GM12878 (cell line): ENCODE results near the gene MOGAT3. TPM values are rescaled to one million over a fixed set of nuclear protein-coding genes. Genes with fewer than 3 reads are reported as not detected.

Experiments used
- ATAC-seq: fragments of 200-7000 bp; cut with Tn5 transposase; 3 replicates; pipeline ENCODE4 v1.9.1; 2020; ENCODE audit warnings: mild to moderate bottlenecking, moderate library complexity
- BruUV-seq: library from RNA; stranded (reverse); fragments of 400-500 nt; replicated peaks from 2 replicates; lab custom pipeline; 2021; lab: Mats Ljungman, UMichigan
- CTCF ChIA-PET: fragments of 300-600 bp; sonication (Branson Sonifier 250); formaldehyde crosslinking; extraction: SDS; loops from one replicate; lab custom pipeline; 2021; ENCODE audit warnings: inconsistent platforms; lab: Yijun Ruan, JAX
- POLR2A ChIA-PET: fragments of 350-600 bp; formaldehyde crosslinking; extraction: SDS; loops from one replicate; lab custom pipeline; 2021; ENCODE audit warnings: inconsistent platforms; lab: Charles Lee
- RAD21 ChIA-PET: fragments of 300-600 bp; sonication (Branson Sonifier 250); formaldehyde crosslinking; loops from one replicate; lab custom pipeline; 2023; ENCODE audit warnings: antibody characterized with exemption; ENCODE audit not compliant: unreplicated experiment; lab: Charles Lee
- SMC1A ChIA-PET: fragments of 300-600 bp; sonication (Branson Sonifier 250); formaldehyde crosslinking; loops from one replicate; lab custom pipeline; 2023; ENCODE audit not compliant: unreplicated experiment, uncharacterized antibody; lab: Charles Lee
- DNase-seq: peaks from one replicate; pipeline ENCODE4 v3.0.0-alpha.2; 2011; ENCODE audit warnings: low read depth, low spot score
- FAIRE-seq: peaks from 3 replicates; lab custom pipeline; 2011; peaks lifted over from hg19 to GRCh38; lab: Jason Lieb, UNC
- H2AFZ ChIP-seq: 2 replicates; pipeline ENCODE4 v1.6.0; 2011; ENCODE audit warnings: low read depth, low read length, control low read depth; ENCODE audit not compliant: control insufficient read depth
- H3K27ac ChIP-seq: 2 replicates; pipeline ENCODE4 v1.5.1; 2011; ENCODE audit warnings: control low read depth; ENCODE audit not compliant: control insufficient read depth, insufficient read depth
- H3K27me3 ChIP-seq, 2 experiments: replicated peaks in 1 of 2; 2 replicates each; pipeline versions ENCODE4 v1.6.0 to v1.6.1; 2011; ENCODE audit warnings: low read length in 1 of 2; ENCODE audit not compliant: control insufficient read depth in 2 of 2, insufficient read depth in 2 of 2
- H3K36me3 ChIP-seq, 2 experiments: 2 replicates each; pipeline ENCODE4 v1.5.1; 2011; ENCODE audit warnings: low read length in 1 of 2; ENCODE audit not compliant: control insufficient read depth in 2 of 2, insufficient read depth in 2 of 2
- H3K4me1 ChIP-seq: 2 replicates; pipeline ENCODE4 v1.6.1; 2011; ENCODE audit warnings: mild to moderate bottlenecking, low read length, moderate library complexity, mixed read lengths; ENCODE audit not compliant: control insufficient read depth, insufficient read depth
- H3K4me2 ChIP-seq: 2 replicates; pipeline ENCODE4 v1.6.0; 2011; ENCODE audit warnings: control low read depth; ENCODE audit not compliant: control insufficient read depth, insufficient read depth
- H3K4me3 ChIP-seq: fragments of 200-600 bp; sonication (generic); 2 replicates; pipeline ENCODE4 v1.5.1; 2016
- H3K79me2 ChIP-seq: 2 replicates; pipeline ENCODE4 v1.6.0; 2011; ENCODE audit warnings: low read length; ENCODE audit not compliant: control insufficient read depth, insufficient read depth
- H3K9ac ChIP-seq: 2 replicates; pipeline ENCODE4 v1.8.0; 2011; ENCODE audit warnings: low read length, control low read depth, mixed read lengths; ENCODE audit not compliant: control insufficient read depth, insufficient read depth
- H3K9me3 ChIP-seq: replicated peaks from 3 replicates; pipeline ENCODE4 v1.5.1; 2011; ENCODE audit warnings: mild to moderate bottlenecking, low read length; ENCODE audit not compliant: control insufficient read depth, insufficient read depth
- H4K20me1 ChIP-seq: 2 replicates; pipeline ENCODE4 v1.6.0; 2011; ENCODE audit not compliant: control insufficient read depth, insufficient read depth
- BMI1 ChIP-seq: fragments of 450-650 bp; IDR thresholded peaks from 2 replicates; pipeline ENCODE4 v1.6.1; 2016; ENCODE audit warnings: mild to moderate bottlenecking, moderate library complexity, borderline replicate concordance
- CBFB ChIP-seq: IDR thresholded peaks from 2 replicates; pipeline ENCODE4 v1.6.1; 2016; ENCODE audit warnings: antibody characterized with exemption, low read depth
- EED ChIP-seq: sonication (generic); IDR thresholded peaks from 2 replicates; pipeline ENCODE4 v1.6.1; 2016; ENCODE audit warnings: antibody characterized with exemption, low read depth
- ELK1 ChIP-seq: IDR thresholded peaks from 2 replicates; pipeline ENCODE4 v1.6.1; 2012; ENCODE audit warnings: low read depth, low read length, improper control_type of control experiment
- FOS ChIP-seq: IDR thresholded peaks from 3 replicates; pipeline ENCODE4 v1.6.1; 2011; ENCODE audit warnings: borderline replicate concordance; ENCODE audit not compliant: insufficient read length; ENCODE audit errors: extremely low read depth
- HDAC2 ChIP-seq: fragments of 200-600 bp; sonication (generic); IDR thresholded peaks from 2 replicates; pipeline ENCODE4 v1.6.1; 2017
- JUNB ChIP-seq: IDR thresholded peaks from 2 replicates; pipeline ENCODE4 v1.6.1; 2016; ENCODE audit warnings: antibody characterized with exemption, mild to moderate bottlenecking
- KDM1A ChIP-seq: fragments of 200-600 bp; sonication (generic); IDR thresholded peaks from 2 replicates; pipeline ENCODE4 v1.6.1; 2016; ENCODE audit warnings: borderline replicate concordance
- KLF5 ChIP-seq: fragments of 450-650 bp; IDR thresholded peaks from 2 replicates; pipeline ENCODE4 v1.6.1; 2014; ENCODE audit warnings: mild to moderate bottlenecking; ENCODE audit not compliant: partially characterized antibody
- MYC ChIP-seq: IDR thresholded peaks from 2 replicates; pipeline ENCODE4 v1.6.1; 2011; ENCODE audit warnings: mild to moderate bottlenecking, low read length, moderate library complexity, inconsistent platforms; ENCODE audit not compliant: insufficient read depth, insufficient replicate concordance, insufficient read length, severe bottlenecking
- NBN ChIP-seq: fragments of 450-650 bp; IDR thresholded peaks from 2 replicates; pipeline ENCODE4 v1.6.1; 2016
- NR2F1 ChIP-seq: fragments of 450-650 bp; conservative IDR thresholded peaks from 2 replicates; pipeline ENCODE4 v1.6.1; 2017; ENCODE audit warnings: mild to moderate bottlenecking
- PML ChIP-seq: IDR thresholded peaks from 2 replicates; pipeline ENCODE4 v1.6.1; 2012; ENCODE audit warnings: low read length, inconsistent platforms
- SKIL ChIP-seq: fragments of 450-650 bp; IDR thresholded peaks from 2 replicates; pipeline ENCODE4 v1.6.1; 2017; ENCODE audit warnings: mild to moderate bottlenecking, low read depth, inconsistent platforms; ENCODE audit not compliant: poor library complexity, severe bottlenecking
- SMAD5 ChIP-seq: IDR thresholded peaks from 2 replicates; pipeline ENCODE4 v1.6.1; 2016; ENCODE audit warnings: antibody characterized with exemption, low read depth
- SMC3 ChIP-seq: IDR thresholded peaks from 2 replicates; pipeline ENCODE4 v1.6.1; 2011; ENCODE audit warnings: low read length, improper control_type of control experiment, borderline replicate concordance
- TAF1 ChIP-seq: IDR thresholded peaks from 2 replicates; pipeline ENCODE4 v1.6.1; 2011; ENCODE audit warnings: mild to moderate bottlenecking, low read depth, low read length, borderline replicate concordance
- TCF12 ChIP-seq: IDR thresholded peaks from 2 replicates; pipeline ENCODE4 v1.6.1; 2011; ENCODE audit warnings: low read depth, mild to moderate bottlenecking, low read length
- TCF7 ChIP-seq: IDR thresholded peaks from 2 replicates; pipeline ENCODE4 v1.6.1; 2014; ENCODE audit warnings: antibody characterized with exemption, borderline replicate concordance
- ZNF217 ChIP-seq: fragments of 450-650 bp; IDR thresholded peaks from 2 replicates; pipeline ENCODE4 v1.6.1; 2017; ENCODE audit warnings: antibody characterized with exemption, mild to moderate bottlenecking
- WGBS: methylation state at CpG from one replicate; pipeline ENCODE4 v1.1.6; 2016; ENCODE audit warnings: low lambda C conversion rate; ENCODE audit not compliant: insufficient replicate concordance, insufficient coverage; ENCODE audit errors: missing lambda C conversion rate; 5-methylcytosine and 5-hydroxymethylcytosine counted together
- in situ Hi-C: fragments of 300-500 bp; cut with MboI; formaldehyde crosslinking; loops from 9 replicates; pipeline ENCODE4 v1.14.3; 2018; ENCODE audit warnings: mixed read lengths
- intact Hi-C: fragments of 100-400 bp; cut with micrococcal nuclease; formaldehyde crosslinking; loops from one replicate; pipeline ENCODE4 v1.14.2; 2022; ENCODE audit not compliant: unreplicated experiment
- polyA plus RNA-seq, 11 experiments: library from polyadenylated mRNA; depleted of rRNA in 4 of 11; unstranded in 6 of 11; stranded (reverse) in 5 of 11; fragments of >200 nt; fragmentation: Nextera tagmentation in 4 of 11; fragmentation: Illumina TruSeq in 1 of 11; extraction: Ambion mirVana in 4 of 11; extraction: Trizol in 1 of 11; gene quantifications; 1 replicate in 1 of 11; 2 replicates in 10 of 11; pipeline versions ENCODE4 v1.2.1 to v1.2.3, GENCODE V29; 2011 to 2016; ENCODE audit warnings: inconsistent platforms in 2 of 11, missing spikeins in 2 of 11, low read depth in 1 of 11
- total RNA-seq, 4 experiments: library from RNA; depleted of rRNA in 3 of 4; stranded (reverse); fragments of >200 nt in 3 of 4; fragmentation: Illumina TruSeq in 1 of 4; extraction: Trizol in 1 of 4; gene quantifications; 2 replicates each; pipeline versions ENCODE4 v1.2.1 to v1.2.3, GENCODE V29; 2013 to 2021

The MOGAT3 gene
- total and polyA plus RNA-seq, 10 of the 15 experiments (the other 5 are each of a cell fraction or from before 2014, with no cell fraction given) = 0.11 TPM; not detected in 9

GRCh38 chr7:101245147-101245668, 44.4 kb upstream of the MOGAT3 start (continued):
- TF ChIP-seq NBN (no peak), BMI1 (no peak), ZNF217 (peak; percentile 45; the same call in 1 of the 2 replicates), KLF5 (peak; percentile 8)

- Histone ChIP-seq H3K9me3 (no peaks in the 10 kb centered on the region), H3K9ac (peak within 1 kb of the TSS; percentile 88), H3K4me2 (peak within 1 kb of the TSS; percentile 97), H3K4me3 (peak within 1 kb of the TSS; percentile 84), H3K27ac (peak within 1 kb of the TSS; percentile 89), H2AFZ (peak within 1 kb of the TSS; percentile 92), H3K27me3 (no peaks in the 10 kb centered on the region), H3K4me1 (peaks cover 6% of the 10 kb centered on the region), H3K79me2 (peaks cover 32% of the 10 kb centered on the region), H4K20me1 (no peaks in the 10 kb centered on the region), H3K36me3 (peaks cover 5 to 10% of the 10 kb centered on the region in 2 experiments; a peak in 3 of 4 replicates)
- POLR2A ChIA-PET = interaction anchor here (0.5 to 1.5 kb wide), 9 partner anchors 7 to 355 kb away, joined by 3 to 10 read pairs (median 4); partner anchors contain the start of genes PLOD3, UFSP1 and ZNHIT1
- RAD21 ChIA-PET = interaction anchor here (1.0 to 5.0 kb wide), 8 partner anchors 8 to 110 kb away, joined by 3 to 37 read pairs (median 8); partner anchors contain the start of genes PLOD3 and ZNHIT1
- SMC1A ChIA-PET = interaction anchor here (0.9 to 2.9 kb wide), 9 partner anchors 10 to 101 kb away, joined by 3 to 20 read pairs (median 5); partner anchors contain the start of genes PLOD3 and ZNHIT1
- WGBS = 1% methylated on average over 44 of the region's 45 CpGs
- peak; percentile 99 for FAIRE-seq
- intact Hi-C loops = loop anchor here (1.0 kb wide), 1 partner anchor 26 kb away; the partner anchor contains the start of gene ZNHIT1
- no TSS peak for BruUV-seq
- CTCF ChIA-PET = interaction anchor here (0.6 to 5.3 kb wide), 29 partner anchors 8 to 1223 kb away, joined by 3 to 74 read pairs (median 4); partner anchors contain the start of genes PLOD3, TRIM56, UFSP1 and ZNHIT1
- peak; percentile 68 for DNase-seq
- ATAC-seq = peak; percentile 98
- in situ Hi-C loops = no loop called here
- TF ChIP-seq HDAC2 (no peak), SMC3 (peak; percentile 73; the same call in 1 of the 2 replicates), MYC (peak; percentile 16), CBFB (peak; percentile 71), EED (no peak), ELK1 (peak; percentile 70; the same call in 1 of the 2 replicates), JUNB (no peak), TCF7 (no peak), PML (0 out of 2 replicates have a peak, but pooled peaks have one; percentile 26), TAF1 (0 out of 2 replicates have a peak, but pooled peaks have one; percentile 11), SKIL (no peak), FOS (no peak), TCF12 (peak; percentile 68; the same call in 1 of the 2 replicates), KDM1A (no peak), SMAD5 (peak; percentile 53; the same call in 1 of the 2 replicates), NR2F1 (peak; percentile 65)
Measured at GRCh38 chr7:101244375-101245146, 43.7 kb upstream of the MOGAT3 start, which contains the start of gene FIS1. Gene FIS1 (minus strand): TSS chr7:101245081. CDS start chr7:101245004, 77 bp downstream.
